Kidney (tissue), 14 donors: ENCODE measurements around the gene AFG1L. TPM values are rescaled to one million over a fixed set of nuclear protein-coding genes. Genes with fewer than 3 reads are reported as not detected.
"Not testable (repeated sequence)": the region's sequence is repeated elsewhere in the genome, so short reads cannot be mapped to it uniquely, and the experiment has no call there.

ENCODE experiments used
- DNase-seq, 5 donors: peaks; one replicate each; pipeline ENCODE4 v3.0.0-alpha.2; 2013 to 2020
- FAIRE-seq: peaks from 2 replicates; lab custom pipeline; 2012; peaks lifted over from hg19 to GRCh38; lab: Jason Lieb, UNC
- H3K27ac ChIP-seq, 2 donors: one replicate each; pipeline ENCODE4 v1.7.0; 2013; ENCODE audit warnings: low read depth in 2 of 2, low read length in 2 of 2, inconsistent platforms in 1 of 2
- H3K27me3 ChIP-seq: one replicate; pipeline ENCODE4 v1.7.1; 2013; ENCODE audit warnings: low read length, inconsistent platforms; ENCODE audit not compliant: control insufficient read depth, insufficient read depth
- H3K36me3 ChIP-seq, 3 donors: one replicate each; pipeline versions ENCODE4 v1.7.0 to v1.7.1; 2013; ENCODE audit warnings: low read length in 3 of 3, control low read depth in 1 of 3, inconsistent platforms in 1 of 3; ENCODE audit not compliant: insufficient read depth in 3 of 3, control insufficient read depth in 2 of 3
- H3K4me1 ChIP-seq, 3 donors: one replicate each; pipeline versions ENCODE4 v1.7.0 to v1.7.1; 2013; ENCODE audit warnings: low read length in 3 of 3, inconsistent platforms in 1 of 3, low read depth in 1 of 3; ENCODE audit not compliant: control insufficient read depth in 2 of 3, insufficient read depth in 2 of 3
- H3K4me3 ChIP-seq, 3 donors: one replicate each; pipeline versions ENCODE4 v1.7.0 to v1.8.1; 2013; ENCODE audit warnings: low read length in 3 of 3, control low read depth in 1 of 3, inconsistent platforms in 1 of 3
- H3K9ac ChIP-seq, 3 donors: one replicate each; pipeline versions ENCODE4 v1.7.0 to v1.7.1; 2013; ENCODE audit warnings: low read length in 3 of 3, control low read depth in 1 of 3, inconsistent platforms in 1 of 3
- H3K9me3 ChIP-seq, 3 donors: one replicate each; pipeline versions ENCODE4 v1.7.0 to v1.7.1; 2013; ENCODE audit warnings: low read length in 3 of 3, control low read depth in 1 of 3, inconsistent platforms in 1 of 3; ENCODE audit not compliant: control insufficient read depth in 2 of 3, insufficient read depth in 1 of 3
- CTCF ChIP-seq: IDR thresholded peaks from 3 replicates; pipeline ENCODE4 v1.5.1; 2012; ENCODE audit warnings: mild to moderate bottlenecking, moderate library complexity, borderline replicate concordance; ENCODE audit not compliant: insufficient read depth; ENCODE audit errors: extremely low read depth
- intact Hi-C: fragments of 100-400 bp; cut with DNase I; formaldehyde crosslinking; loops from one replicate; pipeline ENCODE4 v1.11.1; 2022
- polyA plus RNA-seq: library from polyadenylated mRNA; stranded (reverse); fragments of 350-450 nt; fragmentation: Illumina TruSeq; extraction: RNeasy Lipid Tissue Mini Kit (QIAGEN cat#74804); gene quantifications from one replicate; pipeline ENCODE4 v1.2.3, GENCODE V29; 2014; ENCODE audit warnings: low read depth, low replicate concordance; ENCODE audit not compliant: insufficient read depth
- total RNA-seq: library from RNA; stranded (reverse); fragmentation: NEBNext Ultra II Directional; extraction: Animal tissue kit (Norgen Biotek cat#: 25700); gene quantifications from one replicate; pipeline ENCODE4 v1.2.1, GENCODE V29; 2021
- donor health status: control.
- donor health status: control.
- donor health status: control.
- donor health status: control.
- donor health status: control.
- donor health status: DM: yes; HTN: yes; CAD: no.
- donor health status: Normal renal cell carcinoma (clear cell type).

Gene AFG1L
- total and polyA plus RNA-seq, 2 donors from 2014 or later, result 6.8 to 7.0 TPM

GRCh38 chr6:108528878-108529277, 234.0 kb downstream of the AFG1L start:
- TF ChIP-seq CTCF, result no peak
- no peak overlapping the region for H3K9ac ChIP-seq
- H3K9me3 ChIP-seq, result no peaks in the 10 kb centered on the region
- FAIRE-seq (no peak), DNase-seq (no peak)
- intact Hi-C loops, result loop anchor here (10.0 kb wide), 1 partner anchor 414 kb away; no protein-coding TSS in a partner anchor
- H3K4me3 ChIP-seq, result no peak overlapping the region
- no peak overlapping the region for H3K27ac ChIP-seq
- H3K27me3 ChIP-seq, result no peaks in the 10 kb centered on the region
- peaks cover 0 to 3% (median 0%) of the 10 kb centered on the region in 3 donors for H3K4me1 ChIP-seq
- H3K36me3 ChIP-seq, result no peaks in the 10 kb centered on the region

- no peak for FAIRE-seq
- intact Hi-C loops, result no loop called here
- TF ChIP-seq CTCF, result no peak
These were observed 236.5 kb downstream of the AFG1L start for GRCh38 chr6:108531332-108531731.

GRCh38 chr6:108535114-108535742, 240.4 kb downstream of the AFG1L start:
- FAIRE-seq (no peak), DNase-seq (no peak)
- H3K9ac ChIP-seq, result no peak overlapping the region
- no peak overlapping the region for H3K27ac ChIP-seq
- no peaks in the 10 kb centered on the region for H3K27me3 ChIP-seq
- no peak for TF ChIP-seq CTCF
- no peaks in the 10 kb centered on the region for H3K9me3 ChIP-seq
- intact Hi-C loops, result no loop called here
- H3K4me1 ChIP-seq, result no peaks in the 10 kb centered on the region
- H3K36me3 ChIP-seq, result no peaks in the 10 kb centered on the region
- no peak overlapping the region for H3K4me3 ChIP-seq

More at GRCh38 chr6:108531332-108531731, 236.5 kb downstream of the AFG1L start:
- H3K4me3 ChIP-seq, result no peak overlapping the region
- no peaks in the 10 kb centered on the region for H3K27me3 ChIP-seq
- H3K27ac ChIP-seq, result no peak overlapping the region
- no peak for DNase-seq
- no peaks in the 10 kb centered on the region for H3K9me3 ChIP-seq
- no peaks in the 10 kb centered on the region for H3K36me3 ChIP-seq
- H3K4me1 ChIP-seq, result peaks cover 0 to under 1% (median 0%) of the 10 kb centered on the region in 3 donors
- no peak overlapping the region for H3K9ac ChIP-seq

- H3K4me1 ChIP-seq, H3K4me3 ChIP-seq, DNase-seq, H3K27me3 ChIP-seq, H3K9ac ChIP-seq, intact Hi-C loops, H3K27ac ChIP-seq, H3K36me3 ChIP-seq, H3K9me3 ChIP-seq, FAIRE-seq: not testable (repeated sequence)
These were observed 241.2 kb downstream of the AFG1L start for GRCh38 chr6:108535920-108536535.
